AG09309 (cell line): ENCODE data around the gene CMSS1.

Experiments
- DNase-seq: peaks from one replicate; pipeline ENCODE4 v3.0.0-alpha.2; 2010; ENCODE audit warnings: low read depth
- H3K4me3 ChIP-seq: 2 replicates; pipeline ENCODE4 v1.5.1; 2011; ENCODE audit warnings: mild to moderate bottlenecking, low read depth, low read length, moderate library complexity; ENCODE audit not compliant: control insufficient read depth
- TF ChIP-seq, protein P1 (sequence below): IDR thresholded peaks from 2 replicates; pipeline ENCODE4 v1.5.1; 2011; ENCODE audit warnings: mild to moderate bottlenecking, low read depth, low read length, inconsistent platforms; ENCODE audit not compliant: insufficient read depth, control insufficient read depth; ENCODE audit errors: missing control alignments

CMSS1 gene

DNA sequence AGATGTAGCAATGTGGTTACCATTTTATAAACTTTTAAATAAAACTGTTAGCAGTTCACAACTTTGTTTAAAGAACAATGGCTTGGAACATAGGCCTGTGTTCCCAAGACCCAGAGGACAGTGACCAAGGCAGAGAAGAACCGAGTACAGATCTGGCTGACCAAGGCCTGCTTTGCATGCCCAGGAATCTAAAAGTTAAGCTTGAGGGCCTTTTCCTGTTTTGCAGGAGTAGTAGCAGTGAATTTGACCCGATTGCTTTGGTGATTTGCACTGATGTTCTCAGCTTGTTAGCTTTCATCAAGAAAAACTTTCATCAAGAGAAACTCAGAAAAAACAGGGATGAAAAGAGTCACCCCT, 286.8 kb downstream of the CMSS1 start:
- no peak overlapping the region for H3K4me3 ChIP-seq
- no peak for DNase-seq
- TF ChIP-seq, protein P1, sequence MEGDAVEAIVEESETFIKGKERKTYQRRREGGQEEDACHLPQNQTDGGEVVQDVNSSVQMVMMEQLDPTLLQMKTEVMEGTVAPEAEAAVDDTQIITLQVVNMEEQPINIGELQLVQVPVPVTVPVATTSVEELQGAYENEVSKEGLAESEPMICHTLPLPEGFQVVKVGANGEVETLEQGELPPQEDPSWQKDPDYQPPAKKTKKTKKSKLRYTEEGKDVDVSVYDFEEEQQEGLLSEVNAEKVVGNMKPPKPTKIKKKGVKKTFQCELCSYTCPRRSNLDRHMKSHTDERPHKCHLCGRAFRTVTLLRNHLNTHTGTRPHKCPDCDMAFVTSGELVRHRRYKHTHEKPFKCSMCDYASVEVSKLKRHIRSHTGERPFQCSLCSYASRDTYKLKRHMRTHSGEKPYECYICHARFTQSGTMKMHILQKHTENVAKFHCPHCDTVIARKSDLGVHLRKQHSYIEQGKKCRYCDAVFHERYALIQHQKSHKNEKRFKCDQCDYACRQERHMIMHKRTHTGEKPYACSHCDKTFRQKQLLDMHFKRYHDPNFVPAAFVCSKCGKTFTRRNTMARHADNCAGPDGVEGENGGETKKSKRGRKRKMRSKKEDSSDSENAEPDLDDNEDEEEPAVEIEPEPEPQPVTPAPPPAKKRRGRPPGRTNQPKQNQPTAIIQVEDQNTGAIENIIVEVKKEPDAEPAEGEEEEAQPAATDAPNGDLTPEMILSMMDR, result no peak

DNA sequence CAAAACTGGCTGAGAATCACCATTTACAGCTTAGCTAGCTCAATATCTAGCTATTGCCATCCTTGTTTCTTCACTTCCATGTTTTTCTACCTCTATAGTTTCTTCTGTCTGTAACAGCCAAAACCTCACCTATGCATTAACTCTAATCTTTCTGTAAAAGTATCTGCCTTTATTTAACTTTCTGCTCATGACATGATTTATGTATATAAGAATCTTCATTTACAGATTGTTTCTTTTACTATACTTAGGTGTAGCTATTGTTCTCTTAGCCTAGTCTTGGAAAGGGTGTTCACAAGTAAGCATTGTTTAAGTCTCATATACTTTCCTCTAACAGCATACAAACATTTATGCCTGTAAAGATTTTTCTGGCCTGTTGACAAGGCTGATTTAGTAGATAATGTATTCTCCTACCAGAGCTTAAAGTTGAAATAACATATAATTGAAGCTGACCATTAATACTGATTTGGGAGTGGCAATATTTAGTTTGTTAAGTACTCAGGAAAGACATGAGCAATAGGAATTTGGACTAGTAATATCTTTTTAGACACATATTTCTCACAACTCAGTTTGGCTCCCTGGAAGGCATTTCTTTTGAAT, 287.3 kb downstream of the CMSS1 start:
- no peak for DNase-seq
- TF ChIP-seq, protein P1, result no peak
- H3K4me3 ChIP-seq, result no peak overlapping the region

DNA sequence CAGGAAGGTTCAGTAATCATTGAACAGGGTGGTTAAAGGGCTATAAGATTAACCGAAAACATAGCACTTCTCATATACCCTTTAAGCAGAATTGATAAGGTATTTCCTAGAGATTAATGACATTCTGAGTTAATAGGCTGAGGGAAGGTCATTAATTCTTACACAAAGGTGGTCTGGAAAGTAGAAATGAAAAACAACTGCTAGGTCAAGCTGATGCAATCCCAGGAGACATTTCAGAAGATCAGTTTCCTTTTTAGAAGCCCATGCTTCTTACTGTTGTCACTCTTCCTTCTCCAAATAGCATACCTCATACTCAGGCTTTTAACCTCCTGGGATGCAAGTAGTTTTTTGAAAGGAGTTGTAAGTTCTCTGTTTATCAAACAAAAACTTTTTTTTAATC, 287.8 kb downstream of the CMSS1 start:
- no peak overlapping the region for H3K4me3 ChIP-seq
- no peak for DNase-seq
- TF ChIP-seq, protein P1, result no peak

DNA sequence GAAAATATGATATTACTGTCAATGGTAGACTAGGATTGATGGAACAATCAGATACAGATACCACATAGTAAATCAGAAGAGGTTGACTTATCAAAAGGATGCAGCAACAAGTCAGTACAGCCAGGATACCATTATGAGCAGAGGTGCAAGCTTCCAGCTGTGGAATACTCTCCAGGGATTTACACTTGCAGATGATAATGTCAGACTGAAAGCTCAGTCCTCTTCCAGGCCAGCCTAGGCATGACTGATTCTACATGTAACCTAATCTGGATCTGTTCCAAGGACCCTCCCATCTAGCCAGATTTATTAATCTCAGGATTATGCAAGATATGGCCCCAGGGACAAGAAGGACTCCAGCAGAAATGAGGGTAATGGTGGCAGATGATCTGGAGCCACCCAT, 288.4 kb downstream of the CMSS1 start:
- no peak overlapping the region for H3K4me3 ChIP-seq
- TF ChIP-seq, protein P1, result no peak
- no peak for DNase-seq

DNA sequence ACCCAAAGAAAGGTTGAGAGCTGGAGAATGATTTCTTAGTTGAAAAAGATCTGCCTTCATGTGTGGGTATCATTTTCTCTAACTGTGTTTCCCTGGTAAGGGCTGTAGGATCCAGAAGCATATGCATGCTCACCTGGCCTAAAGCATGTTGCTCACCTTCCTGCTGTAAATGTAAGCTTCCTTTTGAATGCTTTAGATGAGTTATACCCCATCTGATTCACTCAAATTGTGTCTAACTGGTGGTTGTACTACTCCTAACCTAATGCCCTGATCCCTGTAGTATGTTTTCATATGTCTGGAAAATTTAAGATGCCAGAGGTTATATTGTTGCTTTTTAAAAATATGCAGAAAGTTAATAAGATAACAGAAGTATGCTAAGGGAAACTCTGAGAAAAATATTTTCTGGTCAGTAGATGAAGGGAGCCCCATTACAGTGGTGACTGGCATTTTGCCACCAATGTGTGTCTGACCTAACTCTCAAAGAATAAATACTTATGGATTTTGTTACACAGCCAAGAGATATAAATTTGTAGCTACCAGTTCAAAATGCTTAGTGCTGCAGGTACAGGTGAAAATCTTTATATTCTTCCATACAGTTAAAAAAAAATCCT, 289.0 kb downstream of the CMSS1 start:
- no peak for DNase-seq
- TF ChIP-seq, protein P1, result no peak
- no peak overlapping the region for H3K4me3 ChIP-seq

DNA sequence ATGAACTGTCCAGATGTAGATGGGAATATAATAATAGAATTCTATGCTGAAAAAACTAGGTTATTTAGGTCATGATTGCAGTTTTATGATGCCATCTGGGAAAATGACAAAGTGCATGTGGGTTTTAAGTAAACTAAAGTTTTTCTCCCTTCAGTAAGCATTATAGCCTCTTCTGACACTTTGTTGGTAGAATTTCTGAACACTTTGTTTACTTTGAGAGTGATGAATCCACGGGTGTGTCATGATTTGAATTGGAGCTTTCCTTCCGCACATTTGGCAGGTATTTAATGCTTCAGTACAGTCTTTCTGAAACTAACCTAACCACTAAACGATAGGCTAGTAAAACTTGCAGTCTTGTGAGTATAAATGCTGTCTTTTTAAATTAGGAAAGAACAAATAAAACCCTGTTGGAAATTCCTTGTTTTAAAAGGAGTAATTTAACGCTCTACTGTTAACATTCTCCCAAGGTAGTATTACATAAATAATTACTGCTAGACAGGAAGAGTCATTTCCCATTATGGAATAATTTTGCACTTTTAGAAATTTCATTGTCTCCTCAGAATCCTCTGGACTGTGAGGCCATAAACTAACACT, 289.7 kb downstream of the CMSS1 start:
- no peak overlapping the region for H3K4me3 ChIP-seq
- no peak for DNase-seq

More for the DNA sequence above, 289.7 kb downstream of the CMSS1 start:
- TF ChIP-seq, protein P1, result no peak
